Astrocyte (in vitro differentiated cells and primary cell): Measurements from ENCODE around the gene PAQR4. TPM values are rescaled to one million over a fixed set of nuclear protein-coding genes. Genes with fewer than 3 reads are reported as not detected.

Experiments
- DNase-seq: peaks from one replicate; pipeline ENCODE4 v3.0.0-alpha.2; 2010; ENCODE audit warnings: low read depth
- FAIRE-seq: peaks from 2 replicates; lab custom pipeline; 2011; peaks lifted over from hg19 to GRCh38; lab: Jason Lieb, UNC
- H2AFZ ChIP-seq: 2 replicates; pipeline ENCODE4 v1.6.0; 2012; ENCODE audit warnings: low read depth, low read length, inconsistent platforms
- H3K27ac ChIP-seq: 2 replicates; pipeline ENCODE4 v1.5.1; 2011; ENCODE audit warnings: low read depth, low read length, inconsistent platforms
- H3K27me3 ChIP-seq: 2 replicates; pipeline ENCODE4 v1.6.0; 2011; ENCODE audit warnings: low read length, inconsistent platforms; ENCODE audit not compliant: insufficient read depth
- H3K36me3 ChIP-seq: 2 replicates; pipeline ENCODE4 v1.5.1; 2011; ENCODE audit warnings: low read length, inconsistent platforms; ENCODE audit not compliant: insufficient read depth
- H3K4me1 ChIP-seq: 2 replicates; pipeline ENCODE4 v1.5.1; 2011; ENCODE audit warnings: low read length, inconsistent platforms; ENCODE audit not compliant: insufficient read depth
- H3K4me2 ChIP-seq: 2 replicates; pipeline ENCODE4 v1.6.0; 2012; ENCODE audit warnings: low read length, inconsistent platforms
- H3K4me3 ChIP-seq: 2 replicates; pipeline ENCODE4 v1.5.1; 2011; ENCODE audit warnings: low read depth, mild to moderate bottlenecking, low read length, inconsistent platforms; ENCODE audit not compliant: insufficient read depth
- H3K79me2 ChIP-seq: 2 replicates; pipeline ENCODE4 v1.6.0; 2012; ENCODE audit warnings: mild to moderate bottlenecking, low read length, inconsistent platforms; ENCODE audit not compliant: insufficient read depth
- H3K9ac ChIP-seq: 2 replicates; pipeline ENCODE4 v1.6.0; 2012; ENCODE audit warnings: mild to moderate bottlenecking, low read length, inconsistent platforms
- H3K9me3 ChIP-seq: 2 replicates; pipeline ENCODE4 v1.5.1; 2012; ENCODE audit warnings: low read depth, mild to moderate bottlenecking, low read length, inconsistent platforms; ENCODE audit not compliant: insufficient read depth
- H4K20me1 ChIP-seq: 2 replicates; pipeline ENCODE4 v1.6.0; 2012; ENCODE audit warnings: low read length, inconsistent platforms; ENCODE audit not compliant: insufficient read depth
- H3K27ac Mint-ChIP-seq: one replicate; pipeline ENCODE4 v1.8.0; 2021; ENCODE audit warnings: mild to moderate bottlenecking, mixed read lengths; ENCODE audit not compliant: unreplicated experiment
- H3K27me3 Mint-ChIP-seq: one replicate; pipeline ENCODE4 v1.8.0; 2021; ENCODE audit warnings: low read depth, mixed read lengths; ENCODE audit not compliant: unreplicated experiment
- H3K36me3 Mint-ChIP-seq: one replicate; pipeline ENCODE4 v1.8.0; 2021; ENCODE audit warnings: low read depth, mixed read lengths; ENCODE audit not compliant: unreplicated experiment
- H3K4me1 Mint-ChIP-seq: one replicate; pipeline ENCODE4 v1.8.0; 2021; ENCODE audit warnings: low read depth, mixed read lengths; ENCODE audit not compliant: unreplicated experiment
- H3K4me3 Mint-ChIP-seq: one replicate; pipeline ENCODE4 v1.8.0; 2021; ENCODE audit warnings: mild to moderate bottlenecking, moderate library complexity, mixed read lengths; ENCODE audit not compliant: unreplicated experiment
- H3K9me3 Mint-ChIP-seq: one replicate; pipeline ENCODE4 v1.8.0; 2021; ENCODE audit warnings: mild to moderate bottlenecking, mixed read lengths; ENCODE audit not compliant: unreplicated experiment
- EZH2 ChIP-seq: IDR thresholded peaks from 2 replicates; pipeline ENCODE4 v1.6.1; 2012; ENCODE audit warnings: mild to moderate bottlenecking, low read length, inconsistent platforms; ENCODE audit not compliant: insufficient read depth
- total RNA-seq: library from RNA; stranded (reverse); gene quantifications from 2 replicates; pipeline ENCODE4 v1.2.1, GENCODE V29; 2021
- TF ChIP-seq, protein P1 (sequence below): IDR thresholded peaks from 2 replicates; pipeline ENCODE4 v1.5.1; 2011; ENCODE audit warnings: low read depth, mild to moderate bottlenecking, inconsistent platforms, low read length, moderate library complexity; ENCODE audit not compliant: insufficient read depth

Gene PAQR4
- total RNA-seq, 1 donor from 2014 or later = 4.8 TPM

DNA sequence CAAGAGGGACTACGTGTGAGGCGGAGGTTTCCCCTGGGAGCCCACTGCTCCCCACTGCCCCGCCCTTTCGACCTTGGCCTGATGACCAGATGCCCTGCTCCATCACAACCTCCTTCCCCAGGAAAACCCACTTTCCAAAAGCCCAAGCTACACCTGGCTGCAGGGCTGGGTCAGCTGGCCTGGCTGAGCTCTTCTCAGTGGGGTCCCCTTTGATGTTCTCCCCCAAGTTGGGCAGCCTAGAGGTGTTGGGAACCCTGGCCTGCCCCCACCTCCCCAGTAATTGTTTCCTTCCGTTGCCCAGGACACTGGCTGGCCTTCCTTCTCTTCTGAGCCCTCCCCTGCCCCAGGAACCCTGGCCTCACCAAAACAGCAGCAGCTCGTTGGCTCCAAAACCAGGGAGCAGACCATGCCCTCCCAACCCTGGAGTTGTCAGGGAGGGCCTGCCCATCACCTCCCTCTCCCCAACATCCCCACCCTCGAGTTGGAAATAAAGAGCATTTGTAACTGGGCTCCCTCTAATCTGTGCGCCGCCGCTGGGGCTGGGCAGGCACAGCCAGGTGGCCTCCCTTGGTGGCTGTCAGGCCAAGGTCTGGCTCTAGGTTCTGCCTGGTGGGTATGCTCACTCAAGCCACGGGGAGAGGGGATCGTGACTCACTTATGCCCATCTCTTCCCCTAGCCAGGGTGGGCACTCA is 45.0 kb downstream of the PAQR4 start:
- no peak overlapping the region for H3K4me2 ChIP-seq

DNA sequence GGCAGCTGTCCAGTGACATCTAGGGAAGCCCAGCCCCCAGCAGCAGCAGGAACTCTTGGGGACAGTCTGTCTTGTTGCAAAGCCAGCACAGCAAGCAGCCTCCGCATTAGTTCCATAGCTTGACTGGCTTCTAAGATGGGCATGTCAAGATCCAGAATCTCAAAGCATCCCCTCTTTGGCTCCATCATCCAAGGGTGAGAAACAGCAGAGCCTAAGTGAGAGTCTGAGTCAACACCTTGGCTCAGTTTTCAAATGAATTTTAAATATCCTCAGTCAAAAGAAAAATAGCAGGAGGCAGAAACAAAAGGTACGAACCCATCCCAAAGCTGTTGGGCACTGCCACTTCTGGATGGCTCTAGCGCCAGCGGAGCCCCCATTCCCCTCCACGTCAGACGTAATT is 45.8 kb downstream of the PAQR4 start:
- FAIRE-seq = no peak
- H3K27me3 ChIP-seq = peaks cover 24% of the 10 kb centered on the region
- H3K4me3 ChIP-seq = no peak overlapping the region
- no peak overlapping the region for H2AFZ ChIP-seq
- H3K9ac ChIP-seq = no peak overlapping the region
- peaks cover 5% of the 10 kb centered on the region for H4K20me1 ChIP-seq
- H3K4me3 Mint-ChIP-seq = peak overlapping the region; percentile 40
- H3K36me3 ChIP-seq = no peaks in the 10 kb centered on the region
- peaks cover 3% of the 10 kb centered on the region for H3K36me3 Mint-ChIP-seq
- DNase-seq = no peak
- H3K9me3 ChIP-seq = no peaks in the 10 kb centered on the region
- no peaks in the 10 kb centered on the region for H3K27me3 Mint-ChIP-seq
- no peaks in the 10 kb centered on the region for H3K9me3 Mint-ChIP-seq
- no peak for TF ChIP-seq EZH2
- TF ChIP-seq, protein P1, sequence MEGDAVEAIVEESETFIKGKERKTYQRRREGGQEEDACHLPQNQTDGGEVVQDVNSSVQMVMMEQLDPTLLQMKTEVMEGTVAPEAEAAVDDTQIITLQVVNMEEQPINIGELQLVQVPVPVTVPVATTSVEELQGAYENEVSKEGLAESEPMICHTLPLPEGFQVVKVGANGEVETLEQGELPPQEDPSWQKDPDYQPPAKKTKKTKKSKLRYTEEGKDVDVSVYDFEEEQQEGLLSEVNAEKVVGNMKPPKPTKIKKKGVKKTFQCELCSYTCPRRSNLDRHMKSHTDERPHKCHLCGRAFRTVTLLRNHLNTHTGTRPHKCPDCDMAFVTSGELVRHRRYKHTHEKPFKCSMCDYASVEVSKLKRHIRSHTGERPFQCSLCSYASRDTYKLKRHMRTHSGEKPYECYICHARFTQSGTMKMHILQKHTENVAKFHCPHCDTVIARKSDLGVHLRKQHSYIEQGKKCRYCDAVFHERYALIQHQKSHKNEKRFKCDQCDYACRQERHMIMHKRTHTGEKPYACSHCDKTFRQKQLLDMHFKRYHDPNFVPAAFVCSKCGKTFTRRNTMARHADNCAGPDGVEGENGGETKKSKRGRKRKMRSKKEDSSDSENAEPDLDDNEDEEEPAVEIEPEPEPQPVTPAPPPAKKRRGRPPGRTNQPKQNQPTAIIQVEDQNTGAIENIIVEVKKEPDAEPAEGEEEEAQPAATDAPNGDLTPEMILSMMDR = no peak
- H3K79me2 ChIP-seq = no peaks in the 10 kb centered on the region
- no peak overlapping the region for H3K4me2 ChIP-seq
- peaks cover 13% of the 10 kb centered on the region for H3K4me1 Mint-ChIP-seq
- H3K4me1 ChIP-seq = peaks cover 20% of the 10 kb centered on the region
- no peak overlapping the region for H3K27ac ChIP-seq
- H3K27ac Mint-ChIP-seq = no peak overlapping the region

More for the DNA sequence above, 45.0 kb downstream of the PAQR4 start:
- H3K4me1 ChIP-seq = peaks cover 22% of the 10 kb centered on the region
- H2AFZ ChIP-seq = no peak overlapping the region
- H3K27me3 ChIP-seq = peaks cover 24% of the 10 kb centered on the region
- H3K79me2 ChIP-seq = no peaks in the 10 kb centered on the region
- H4K20me1 ChIP-seq = peaks cover 5% of the 10 kb centered on the region
- Mint-ChIP-seq H3K27ac (no peak overlapping the region), H3K36me3 (peaks cover 3% of the 10 kb centered on the region), H3K4me3 (peak overlapping the region; percentile 34), H3K27me3 (no peaks in the 10 kb centered on the region), H3K9me3 (no peaks in the 10 kb centered on the region), H3K4me1 (peaks cover 13% of the 10 kb centered on the region)
- H3K27ac ChIP-seq = no peak overlapping the region
- no peak overlapping the region for H3K4me3 ChIP-seq
- TF ChIP-seq, protein P1 = no peak
- no peak for TF ChIP-seq EZH2
- H3K36me3 ChIP-seq = no peaks in the 10 kb centered on the region
- DNase-seq (no peak), FAIRE-seq (no peak)
- no peak overlapping the region for H3K9ac ChIP-seq
- H3K9me3 ChIP-seq = no peaks in the 10 kb centered on the region
